GM12892 (cell line): ENCODE results near the gene SSB.
"Not testable (repeated sequence)": the region's sequence is repeated elsewhere in the genome, so short reads cannot be mapped to it uniquely, and the experiment has no call there.

Experiments used
- DNase-seq: peaks from one replicate; pipeline ENCODE4 v3.0.0; 2011; ENCODE audit not compliant: insufficient read length
- FAIRE-seq: peaks from 2 replicates; lab custom pipeline; 2011; peaks lifted over from hg19 to GRCh38; lab: Jason Lieb, UNC
- POLR2A ChIP-seq: IDR thresholded peaks from 2 replicates; pipeline ENCODE4 v1.6.1; 2011; ENCODE audit warnings: low read depth, low read length, control low read depth
- POLR2AphosphoS5 ChIP-seq: IDR thresholded peaks from 2 replicates; pipeline ENCODE4 v1.6.1; 2011; ENCODE audit warnings: low read depth, low read length, control low read depth
- TAF1 ChIP-seq: IDR thresholded peaks from 2 replicates; pipeline ENCODE4 v1.6.1; 2011; ENCODE audit warnings: low read depth, mild to moderate bottlenecking, control low read depth, low read length, borderline replicate concordance

The SSB gene

DNA sequence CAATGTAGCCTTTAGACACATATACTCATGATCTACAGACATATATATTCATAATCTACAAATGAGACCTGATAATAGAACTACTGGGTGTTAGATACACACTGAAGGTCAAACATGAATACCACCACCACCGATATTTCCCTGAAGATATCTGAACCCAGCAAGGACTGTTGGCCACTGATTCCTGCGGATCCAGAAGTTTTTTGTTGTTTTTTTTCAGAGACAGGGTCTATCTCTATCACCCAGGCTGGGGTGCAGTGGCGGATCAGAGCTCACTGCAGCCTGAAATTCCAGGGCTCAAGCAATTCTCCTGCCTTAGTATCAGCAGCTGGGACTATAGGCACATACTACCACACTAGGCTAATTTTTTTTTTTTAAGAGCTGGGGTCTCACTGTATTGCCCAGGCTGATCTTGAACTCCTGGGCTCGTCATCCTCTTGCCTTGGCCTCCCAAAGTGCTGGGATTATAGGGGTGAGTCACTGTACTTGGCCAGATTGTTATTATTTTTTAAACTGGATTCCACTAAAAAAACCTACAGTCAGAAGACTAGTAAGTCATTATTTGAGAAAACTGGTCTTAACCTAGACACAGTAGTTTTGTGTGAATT is 24.2 kb downstream of the SSB start:
- DNase-seq (no peak), FAIRE-seq (no peak)
- TF ChIP-seq POLR2AphosphoS5 (no peak), TAF1 (no peak), POLR2A (no peak)

GRCh38 chr2:169823996-169824372 is 25.3 kb downstream of the SSB start:
- TF ChIP-seq POLR2A: no peak
- no peak for TF ChIP-seq POLR2AphosphoS5
- no peak for TF ChIP-seq TAF1
- FAIRE-seq: no peak
- no peak for DNase-seq

DNA sequence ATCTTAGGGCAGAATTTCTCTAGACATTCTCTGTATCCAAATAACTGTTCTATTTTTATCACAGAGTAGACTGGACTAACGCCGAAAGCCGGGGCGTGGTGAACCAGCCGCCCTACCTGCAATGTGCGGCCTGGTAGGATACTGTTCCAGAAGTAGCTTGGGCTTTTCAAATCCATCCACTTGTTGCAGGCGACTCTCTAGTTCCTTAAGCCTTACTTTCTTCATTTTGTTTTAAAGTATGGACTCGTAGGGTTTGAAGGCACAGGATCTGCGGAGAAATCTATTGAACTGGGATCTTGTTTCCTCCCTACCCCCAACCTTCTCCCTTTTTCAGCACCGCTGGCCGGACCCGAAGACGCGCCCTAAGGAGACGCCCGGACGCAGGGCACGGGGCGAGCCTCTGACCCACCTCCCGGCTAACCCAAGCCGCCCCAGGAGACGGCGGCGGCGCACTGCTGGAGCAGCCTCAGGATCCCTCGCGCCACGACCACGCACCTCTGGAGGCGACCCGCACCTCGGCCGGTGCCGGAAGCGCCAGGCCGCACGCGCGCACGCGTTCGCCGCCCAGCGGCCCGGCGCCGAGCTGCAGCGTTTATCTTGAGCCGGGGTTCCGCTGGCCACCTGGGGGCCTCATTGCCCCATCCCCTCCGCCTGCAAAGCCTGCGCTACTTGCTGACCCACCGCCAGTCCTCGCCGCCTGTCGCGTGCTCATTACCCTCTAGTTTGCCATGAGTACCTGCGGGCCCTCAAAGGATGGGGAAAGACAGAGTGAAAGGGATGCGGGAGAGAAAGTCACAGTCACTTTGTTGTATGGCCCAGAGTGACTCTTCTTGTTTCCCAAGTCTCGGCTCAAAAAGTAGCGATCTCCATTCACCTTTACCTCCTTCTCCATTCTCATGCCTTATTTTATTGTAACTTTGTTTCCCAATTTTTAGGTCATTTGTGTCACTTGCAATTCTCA is 26.0 kb downstream of the SSB start, which contains the start of gene METTL5:
Gene METTL5, minus strand, starts transcription at position 533 of the 961 bp plus-strand sequence. Its CDS starts 308 bp downstream, at position 225.
- DNase-seq (peak; percentile 76), FAIRE-seq (peak; percentile 95)
- peak; percentile 83 for TF ChIP-seq POLR2AphosphoS5
- peak; percentile 66 for TF ChIP-seq TAF1
- peak; percentile 91 for TF ChIP-seq POLR2A

GRCh38 chr2:169827272-169828140 is 28.8 kb downstream of the SSB start, which contains the start of gene UBR3:
UBR3 (plus strand) TSS chr2:169827454; CDS start chr2:169827508, 54 bp downstream.
- FAIRE-seq (peak; percentile 65), DNase-seq (peak; percentile 87)
- TF ChIP-seq POLR2AphosphoS5 (peak; percentile 68), TAF1 (peak; percentile 87; the same call in 1 of the 2 replicates), POLR2A (peak; percentile 86)

GRCh38 chr2:169828141-169828811 is 29.6 kb downstream of the SSB start:
- DNase-seq (peak; percentile 38), FAIRE-seq (no peak)
- TF ChIP-seq POLR2A (no peak), TAF1 (no peak), POLR2AphosphoS5 (no peak)

- FAIRE-seq: no peak
- TF ChIP-seq POLR2A (no peak), TAF1 (no peak), POLR2AphosphoS5 (no peak)
- DNase-seq: no peak
Observed at GRCh38 chr2:169834401-169834800, 35.7 kb downstream of the SSB start.

GRCh38 chr2:169838743-169839489 is 40.2 kb downstream of the SSB start:
- DNase-seq (no peak), FAIRE-seq (no peak)
- TF ChIP-seq TAF1 (no peak), POLR2A (no peak), POLR2AphosphoS5 (no peak)

- FAIRE-seq: no peak
Observed at GRCh38 chr2:169839954-169840746, 41.5 kb downstream of the SSB start.

DNA sequence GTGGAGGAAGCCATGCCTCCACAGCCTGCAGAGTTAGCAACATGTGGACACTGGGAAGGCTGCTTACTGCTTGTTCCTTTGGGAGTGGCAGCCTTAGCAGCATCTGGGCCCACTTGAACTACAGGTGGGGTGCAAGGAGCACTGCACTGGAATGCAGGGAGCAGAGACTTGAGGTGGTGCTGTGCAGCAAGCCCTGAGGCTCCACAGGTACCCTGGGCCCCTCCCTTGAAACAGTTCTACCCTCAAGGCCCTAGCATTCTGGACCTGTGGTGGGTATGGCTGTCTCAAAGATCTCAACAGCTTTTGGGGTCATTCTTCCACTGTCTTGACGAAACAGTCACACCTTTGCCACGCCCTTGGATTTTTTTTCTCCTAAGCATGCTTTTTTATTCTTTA is 42.1 kb downstream of the SSB start:
- FAIRE-seq (no peak), DNase-seq (no peak)
- TF ChIP-seq TAF1 (no peak), POLR2AphosphoS5 (no peak), POLR2A (no peak)

More at GRCh38 chr2:169839954-169840746, 41.5 kb downstream of the SSB start:
- no peak for DNase-seq
- TF ChIP-seq POLR2A (no peak), POLR2AphosphoS5 (no peak), TAF1 (no peak)

GRCh38 chr2:169841625-169842024 is 43.0 kb downstream of the SSB start:
- FAIRE-seq, DNase-seq: not testable (repeated sequence)
